Measurements from ENCODE around the gene TM9SF3. TPM values are rescaled to one million over a fixed set of nuclear protein-coding genes. Genes with fewer than 3 reads are reported as not detected.

Gene TM9SF3
- total RNA-seq, 1 experiment from 2014 or later = 75.2 TPM

GRCh38 chr10:96494694-96495093 is 92.1 kb downstream of the TM9SF3 start:
- Histone ChIP-seq H3F3A (ENCODE audit: insufficient read depth, low read depth) (no peaks in the 10 kb centered on the region), H3K27me3 (ENCODE audit: insufficient read depth, low read depth) (no peaks in the 10 kb centered on the region), H3K4me3 (no peak overlapping the region), H3K27ac (no peak overlapping the region), H3K4me2 (no peak overlapping the region), H3K4me1 (replicated peaks; ENCODE audit: insufficient read depth) (no peaks in the 10 kb centered on the region), H3K9me2 (ENCODE audit: insufficient read depth) (no peaks in the 10 kb centered on the region), H2AFZ (no peak overlapping the region), H3K9me3 (ENCODE audit: insufficient read depth, low read depth) (no peaks in the 10 kb centered on the region), H4K20me1 (ENCODE audit: insufficient read depth) (no peaks in the 10 kb centered on the region), H3K79me2 (ENCODE audit: low read depth) (no peaks in the 10 kb centered on the region), H3K36me3 (ENCODE audit: low read depth) (no peaks in the 10 kb centered on the region)
- ChIA-PET CTCF (no interaction called here), POLR2A (ENCODE audit: unreplicated experiment) (no interaction called here)
- BruUV-seq (replicated peaks) = no TSS peak
- no peak for DNase-seq
- TF ChIP-seq EZH2 (IDR thresholded peaks at IDR 0.05; ENCODE audit: low read depth) (no peak), CTCF (conservative IDR thresholded peaks at IDR 0.05) (no peak)
- intact Hi-C loops (cut with micrococcal nuclease; ENCODE audit: unreplicated experiment) = no loop called here

GRCh38 chr10:96493871-96494525 is 92.8 kb downstream of the TM9SF3 start:
- Histone ChIP-seq H3K9me3 (ENCODE audit: insufficient read depth, low read depth) (no peaks in the 10 kb centered on the region), H3K27me3 (ENCODE audit: insufficient read depth, low read depth) (no peaks in the 10 kb centered on the region), H3K4me1 (replicated peaks; ENCODE audit: insufficient read depth) (no peaks in the 10 kb centered on the region), H3K9me2 (ENCODE audit: insufficient read depth) (no peaks in the 10 kb centered on the region), H4K20me1 (ENCODE audit: insufficient read depth) (no peaks in the 10 kb centered on the region), H3K36me3 (ENCODE audit: low read depth) (no peaks in the 10 kb centered on the region), H3K4me2 (no peak overlapping the region), H3K4me3 (no peak overlapping the region), H3K79me2 (ENCODE audit: low read depth) (no peaks in the 10 kb centered on the region), H3F3A (ENCODE audit: insufficient read depth, low read depth) (no peaks in the 10 kb centered on the region), H2AFZ (no peak overlapping the region), H3K27ac (no peak overlapping the region)
- ChIA-PET POLR2A (ENCODE audit: unreplicated experiment) (no interaction called here), CTCF (no interaction called here)
- DNase-seq = no peak
- no TSS peak for BruUV-seq (replicated peaks)
- intact Hi-C loops (cut with micrococcal nuclease; ENCODE audit: unreplicated experiment) = no loop called here
- TF ChIP-seq EZH2 (IDR thresholded peaks at IDR 0.05; ENCODE audit: low read depth) (no peak), CTCF (conservative IDR thresholded peaks at IDR 0.05) (no peak)

GRCh38 chr10:96493254-96493653 is 93.6 kb downstream of the TM9SF3 start:
- CTCF ChIA-PET = no interaction called here
- no TSS peak for BruUV-seq (replicated peaks)

More at GRCh38 chr10:96493254-96493653, 93.6 kb downstream of the TM9SF3 start:
- Histone ChIP-seq H4K20me1 (ENCODE audit: insufficient read depth) (no peaks in the 10 kb centered on the region), H3K79me2 (ENCODE audit: low read depth) (no peaks in the 10 kb centered on the region), H3K4me3 (no peak overlapping the region), H3K4me2 (no peak overlapping the region), H3K9me3 (ENCODE audit: insufficient read depth, low read depth) (no peaks in the 10 kb centered on the region), H3K27ac (no peak overlapping the region), H3K4me1 (replicated peaks; ENCODE audit: insufficient read depth) (no peaks in the 10 kb centered on the region), H3F3A (ENCODE audit: insufficient read depth, low read depth) (no peaks in the 10 kb centered on the region), H3K36me3 (ENCODE audit: low read depth) (no peaks in the 10 kb centered on the region), H3K9me2 (ENCODE audit: insufficient read depth) (no peaks in the 10 kb centered on the region), H2AFZ (no peak overlapping the region), H3K27me3 (ENCODE audit: insufficient read depth, low read depth) (no peaks in the 10 kb centered on the region)
- POLR2A ChIA-PET (ENCODE audit: unreplicated experiment) = no interaction called here
- no peak for DNase-seq
- TF ChIP-seq CTCF (conservative IDR thresholded peaks at IDR 0.05) (no peak), EZH2 (IDR thresholded peaks at IDR 0.05; ENCODE audit: low read depth) (no peak)
- intact Hi-C loops (cut with micrococcal nuclease; ENCODE audit: unreplicated experiment) = no loop called here
